Skeletal muscle cell (primary cell): ENCODE measurements around the gene TTC23.
"Not testable (repeated sequence)": the region's sequence is repeated elsewhere in the genome, so short reads cannot be mapped to it uniquely, and the experiment has no call there.

Experiments used
- DNase-seq: peaks from one replicate; pipeline ENCODE4 v3.0.0-alpha.2; 2010; ENCODE audit warnings: low read depth
- H3K4me3 ChIP-seq: 2 replicates; pipeline ENCODE4 v1.5.1; 2011; ENCODE audit warnings: low read depth, mild to moderate bottlenecking, control low read depth, low read length, moderate library complexity

TTC23 gene

DNA sequence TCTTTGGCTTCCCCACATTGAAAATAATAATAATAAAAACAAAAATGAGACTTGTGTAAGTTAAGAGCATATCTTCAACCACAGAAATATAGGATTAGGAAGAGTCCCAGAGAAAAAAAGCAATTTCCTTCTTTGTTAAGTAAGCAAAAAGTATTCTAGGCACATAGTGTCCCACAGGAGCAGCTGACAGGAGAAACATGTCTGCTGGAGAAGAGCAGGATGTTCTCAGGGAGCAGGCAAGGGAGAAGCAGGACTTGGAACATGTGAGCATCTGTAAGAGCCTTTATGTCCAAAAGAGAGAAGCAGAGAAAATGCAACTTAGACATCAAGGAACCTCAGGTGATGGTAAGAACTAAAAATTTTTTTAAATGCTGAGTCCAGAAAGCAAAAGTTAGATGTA lies 39.0 kb downstream of the TTC23 start:
- no peak overlapping the region for H3K4me3 ChIP-seq
- no peak for DNase-seq

DNA sequence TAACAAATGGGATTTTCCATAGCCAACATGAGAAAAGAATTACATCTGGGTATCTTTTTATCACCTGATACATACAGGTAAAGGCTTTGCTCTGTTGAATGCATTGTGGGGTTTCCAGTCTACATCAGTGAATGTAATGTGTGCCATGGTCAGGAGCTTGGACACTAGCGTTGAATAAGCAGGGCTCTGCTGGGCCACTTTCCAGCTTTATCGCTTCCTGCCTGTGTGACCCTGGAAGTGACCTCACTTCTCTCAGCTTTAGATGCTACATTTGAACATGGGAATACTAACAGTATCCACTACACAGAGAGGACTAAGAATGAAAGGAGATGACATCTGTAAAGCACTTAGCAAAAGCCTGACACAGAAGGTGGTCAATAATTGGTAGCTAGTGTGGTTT lies 40.1 kb downstream of the TTC23 start:
- H3K4me3 ChIP-seq, result no peak overlapping the region
- no peak for DNase-seq

DNA sequence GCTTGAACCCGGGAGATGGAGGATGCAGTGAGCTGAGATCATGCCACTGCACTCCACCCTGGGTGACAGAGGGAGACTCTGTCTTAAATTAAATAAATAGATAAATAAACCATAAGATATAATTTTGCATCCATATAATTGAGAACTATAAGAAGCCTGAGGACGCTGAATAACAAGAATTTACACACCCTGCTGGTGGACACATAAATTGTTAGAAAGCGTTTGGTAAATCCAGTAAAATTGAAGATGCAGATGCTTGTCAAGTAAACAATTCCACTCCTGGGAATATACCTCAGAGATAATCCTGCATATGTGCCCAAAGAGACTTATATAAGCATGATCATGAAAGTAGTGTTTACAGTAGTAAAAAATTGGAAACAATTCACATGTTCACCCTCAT lies 41.7 kb downstream of the TTC23 start:
- DNase-seq, result no peak
- H3K4me3 ChIP-seq, result no peak overlapping the region

DNA sequence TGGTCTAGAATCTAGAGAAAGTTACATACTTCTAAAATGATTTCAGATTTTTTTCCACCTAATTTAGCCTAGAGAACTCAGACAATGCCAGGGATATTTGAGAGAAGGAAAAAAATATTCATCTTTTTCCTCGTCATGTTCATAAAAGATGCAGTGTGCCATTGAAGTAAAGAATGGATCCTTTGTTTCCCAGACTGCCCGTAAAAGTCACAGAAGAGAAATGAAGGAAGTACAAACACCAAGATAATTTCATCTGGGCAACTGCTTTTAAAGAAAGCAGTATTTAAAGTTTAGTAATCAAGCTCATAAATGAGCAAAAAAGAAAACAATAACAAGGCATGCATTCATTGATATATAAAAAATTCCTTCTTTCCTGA lies 47.2 kb downstream of the TTC23 start:
- no peak overlapping the region for H3K4me3 ChIP-seq
- no peak for DNase-seq

DNA sequence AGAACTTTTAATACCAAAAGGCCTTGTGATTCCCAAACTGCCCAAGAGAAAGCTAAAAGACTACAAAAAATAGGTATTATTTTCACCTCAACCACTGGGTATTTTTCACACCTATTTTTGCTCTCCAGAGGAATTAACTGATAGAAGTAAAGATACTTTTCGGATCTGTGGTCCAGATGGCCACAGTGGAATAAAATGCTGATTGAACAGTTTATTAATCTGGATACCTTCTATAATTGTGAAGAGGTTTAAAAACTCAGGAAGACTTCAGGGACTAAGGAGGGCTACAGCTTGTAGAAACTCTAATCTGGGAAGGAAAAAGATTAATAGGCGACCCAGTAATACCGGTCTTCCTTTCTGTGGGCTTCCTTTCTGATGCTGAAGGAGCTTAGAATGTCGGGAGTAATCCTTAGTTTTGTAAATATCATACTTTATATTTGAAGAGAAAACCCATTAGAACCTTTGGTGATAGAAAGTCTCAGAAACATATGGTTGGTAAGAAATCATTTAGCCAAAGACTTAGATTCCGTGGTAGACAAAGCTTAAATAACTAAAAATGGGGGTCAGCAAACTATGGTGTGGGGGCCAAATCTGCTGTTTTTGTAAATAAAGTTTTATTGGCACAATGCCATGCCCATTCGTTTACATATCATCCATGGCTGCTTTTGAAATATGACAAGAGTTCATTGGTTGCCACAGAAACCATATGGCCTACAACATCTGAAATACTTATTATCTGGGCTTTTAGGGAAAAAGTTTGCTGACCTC lies 47.8 kb downstream of the TTC23 start:
- DNase-seq, result no peak
- no peak overlapping the region for H3K4me3 ChIP-seq

DNA sequence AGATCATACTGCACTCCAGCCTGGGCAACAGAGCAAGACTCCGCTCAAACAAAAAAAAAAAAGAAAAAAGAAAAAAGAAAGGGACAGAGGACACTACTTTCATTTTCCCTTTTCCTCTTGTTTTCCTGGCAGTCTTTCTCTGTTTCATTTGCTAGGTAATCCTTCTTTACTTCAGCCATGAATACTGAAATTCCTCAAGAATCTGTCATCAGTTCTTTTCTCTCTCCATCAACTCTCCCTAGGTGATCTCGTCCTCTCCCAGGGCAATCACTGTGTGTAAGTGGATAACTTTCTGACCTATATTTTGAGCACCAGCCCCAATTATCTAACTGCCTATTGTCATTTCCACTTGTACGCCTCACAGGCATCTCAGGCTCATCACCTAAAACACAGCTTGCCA lies 51.5 kb downstream of the TTC23 start:
- DNase-seq, result no peak
- no peak overlapping the region for H3K4me3 ChIP-seq

DNA sequence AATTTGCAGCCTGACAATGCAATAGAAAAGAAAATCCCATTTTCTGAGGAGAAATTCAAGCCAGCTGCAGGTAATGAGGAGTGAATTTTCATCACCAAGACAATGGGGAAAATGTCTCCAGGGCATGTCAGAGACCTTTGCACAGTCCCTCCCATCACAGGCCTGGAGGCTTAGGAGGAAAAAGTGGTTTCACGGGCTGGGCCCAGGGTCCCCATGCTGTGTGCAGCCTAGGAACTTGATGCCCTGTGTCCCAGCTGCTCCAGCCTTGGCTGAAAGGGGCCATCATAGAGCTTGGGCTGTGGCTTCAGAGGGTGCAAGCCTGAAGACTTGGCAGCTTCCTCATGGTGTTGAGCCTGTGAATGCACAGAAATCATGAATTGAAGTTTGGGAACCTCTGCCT lies 57.2 kb downstream of the TTC23 start:
- DNase-seq, H3K4me3 ChIP-seq: not testable (repeated sequence)

DNA sequence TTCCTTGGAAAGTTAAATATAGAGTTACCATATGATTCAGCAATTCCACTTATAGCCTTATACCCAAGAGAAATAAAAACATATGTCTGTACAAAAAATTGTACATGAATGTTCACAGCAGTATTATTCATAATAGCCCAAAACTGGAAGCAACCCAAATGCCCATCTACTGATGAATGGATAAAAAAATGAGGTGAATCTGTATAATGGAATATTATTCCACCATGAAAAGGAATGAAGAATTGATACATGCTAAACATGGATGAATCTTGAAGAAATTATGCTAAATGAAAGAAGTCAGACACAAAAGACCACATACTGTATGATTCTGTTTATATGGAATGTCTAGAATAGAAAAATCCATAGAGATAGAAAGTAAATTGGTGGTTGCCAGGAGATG lies 61.4 kb downstream of the TTC23 start:
- no peak for DNase-seq
- H3K4me3 ChIP-seq, result no peak overlapping the region

DNA sequence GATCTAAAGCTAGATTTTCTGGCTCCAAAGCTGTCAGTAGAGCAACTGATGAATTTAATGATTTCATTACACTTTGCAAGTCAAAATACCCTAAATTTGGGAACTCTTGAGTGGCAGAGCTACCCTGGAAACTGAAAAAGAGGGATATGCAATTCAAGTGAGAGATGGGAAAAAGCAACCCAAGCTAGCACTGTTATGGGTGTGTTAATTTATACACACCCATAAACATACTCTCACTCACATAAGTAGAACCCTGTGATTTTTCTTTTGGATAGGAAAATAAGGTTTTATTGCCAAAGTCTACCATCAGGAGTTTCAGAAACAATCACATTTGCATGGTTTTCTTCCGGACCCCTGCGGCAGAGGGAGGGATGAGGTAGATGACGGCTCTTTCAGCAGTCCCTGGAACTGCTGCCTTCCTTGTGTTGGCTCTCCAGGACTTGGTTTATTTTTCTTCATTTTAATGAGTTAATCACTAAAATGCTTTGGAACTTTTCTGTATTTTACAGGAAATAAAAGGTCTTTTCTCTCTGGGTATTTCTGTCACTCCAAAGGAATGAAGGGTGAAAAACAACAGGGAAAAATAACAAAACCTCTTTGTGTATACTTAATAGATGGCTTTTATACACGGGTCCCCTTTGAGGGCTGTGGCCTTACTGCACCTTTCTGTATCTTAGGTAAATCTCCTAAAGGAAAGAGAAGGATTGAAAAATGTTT lies 63.8 kb downstream of the TTC23 start:
- H3K4me3 ChIP-seq, result no peak overlapping the region
- no peak for DNase-seq

DNA sequence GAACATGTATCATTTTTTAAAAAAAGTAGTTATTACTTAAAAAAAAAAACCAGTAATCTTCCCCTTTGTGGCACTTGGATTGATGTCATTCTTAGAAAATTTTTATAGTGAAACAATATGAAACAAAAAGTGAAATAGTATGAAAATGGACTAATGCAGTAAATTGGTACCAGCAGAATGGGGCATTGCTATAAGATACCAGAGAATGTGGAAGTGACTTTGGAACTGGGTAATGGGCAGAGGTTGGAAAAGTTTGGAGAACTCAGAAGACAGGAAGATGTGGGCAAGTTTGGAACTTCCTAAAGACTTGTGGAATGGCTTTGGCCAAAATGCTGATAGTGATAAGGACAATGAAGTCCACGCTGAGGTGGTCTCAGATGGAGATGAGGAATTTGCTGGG lies 66.6 kb downstream of the TTC23 start:
- H3K4me3 ChIP-seq, result no peak overlapping the region
- no peak for DNase-seq

DNA sequence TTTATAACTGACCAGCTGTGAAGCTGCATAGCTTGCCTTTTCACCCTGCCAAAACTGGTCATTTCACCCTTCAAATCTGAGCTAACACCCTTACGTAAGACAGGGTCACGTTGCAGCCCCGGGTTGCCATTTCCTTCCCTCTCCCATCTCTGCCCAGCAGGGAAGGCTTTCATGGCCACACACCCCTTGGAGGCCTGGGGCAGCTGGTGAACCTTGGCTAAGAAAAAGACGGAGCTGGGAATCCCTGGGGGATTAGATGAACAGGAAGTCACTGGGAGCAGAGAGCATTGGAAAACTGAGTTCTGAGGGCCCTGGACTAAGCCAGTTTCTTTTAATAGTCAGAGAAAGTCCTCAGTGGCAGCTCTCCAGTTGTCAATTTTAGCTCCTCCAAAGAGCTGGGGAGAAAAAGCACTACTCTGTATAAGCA lies 67.8 kb downstream of the TTC23 start:
- no peak overlapping the region for H3K4me3 ChIP-seq
- no peak for DNase-seq

DNA sequence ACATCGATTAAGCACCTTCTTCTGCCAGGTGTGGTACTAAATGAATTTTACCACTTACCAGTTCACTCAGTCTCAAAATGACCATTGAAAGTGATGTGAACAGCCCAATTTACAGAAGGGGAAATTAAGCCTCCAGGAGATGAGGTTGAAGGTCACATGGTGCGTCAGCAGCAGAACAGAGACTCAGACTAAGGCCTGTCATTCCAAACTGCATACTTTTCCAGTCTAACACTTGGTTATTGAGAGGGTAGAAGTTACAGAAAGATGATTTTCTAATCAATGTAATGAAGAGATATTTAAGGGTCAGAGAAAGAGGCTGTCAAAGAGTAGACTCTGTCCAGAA lies 68.4 kb downstream of the TTC23 start:
- H3K4me3 ChIP-seq, result no peak overlapping the region
- no peak for DNase-seq

DNA sequence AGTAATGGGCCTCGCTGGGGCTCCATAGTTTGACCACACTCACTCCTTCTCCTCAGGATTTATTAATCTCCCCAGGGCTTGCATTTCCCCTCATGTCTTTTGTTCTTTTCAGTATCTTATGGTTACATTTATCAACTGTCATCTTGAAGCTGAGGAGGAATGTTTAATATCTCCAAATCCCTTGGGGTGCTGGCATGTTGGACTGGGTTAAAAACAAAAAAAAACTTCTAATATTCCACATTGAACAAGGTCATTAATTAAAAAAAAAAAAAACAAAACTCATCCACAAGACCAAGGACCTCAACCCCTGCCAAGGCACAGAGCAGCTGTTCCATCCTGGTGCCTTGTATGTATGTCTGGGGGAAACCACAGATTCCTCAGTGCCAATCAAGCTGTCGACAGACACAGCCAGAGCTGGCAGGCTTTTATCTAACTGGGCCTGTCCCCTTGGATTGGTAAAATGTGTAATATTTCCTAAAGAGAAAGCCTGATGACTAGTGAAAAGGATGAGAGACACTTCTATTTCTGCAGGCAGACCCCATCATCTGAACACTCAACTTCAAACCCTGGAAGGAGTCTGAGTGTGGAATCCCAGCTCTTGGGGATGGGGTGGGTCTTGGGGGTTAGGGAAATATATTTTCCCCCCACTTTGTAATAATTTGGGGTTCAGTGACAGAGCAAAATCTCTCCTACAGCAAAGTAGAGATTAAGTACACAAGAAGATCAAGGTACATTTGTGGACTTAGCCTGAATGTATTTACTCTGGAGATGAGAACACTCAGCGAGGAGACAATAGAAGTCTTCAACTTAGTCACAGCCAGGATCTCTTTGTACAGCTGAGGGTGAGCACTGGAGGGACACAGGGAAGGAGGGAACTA lies 69.1 kb downstream of the TTC23 start:
- H3K4me3 ChIP-seq, result no peak overlapping the region
- DNase-seq, result no peak

DNA sequence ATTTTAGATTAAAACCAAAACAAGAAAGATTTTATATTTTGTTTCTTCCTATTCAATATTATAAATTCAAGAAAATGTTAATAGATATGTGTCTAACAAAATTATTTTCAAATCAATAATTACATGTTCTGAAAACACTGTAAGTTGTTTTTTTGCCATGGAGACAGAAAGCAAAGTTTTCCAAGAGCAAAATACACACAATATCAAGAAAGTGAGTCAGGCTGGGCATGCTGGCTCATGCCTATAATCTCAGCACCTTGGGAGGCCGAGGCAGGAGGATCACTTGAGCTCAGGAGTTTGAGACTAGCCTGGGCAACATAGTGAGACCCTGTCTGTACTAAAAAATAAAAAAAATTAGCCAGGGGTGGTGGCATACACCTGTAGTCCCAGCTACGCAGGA lies 71.7 kb downstream of the TTC23 start:
- H3K4me3 ChIP-seq, result no peak overlapping the region
- no peak for DNase-seq

DNA sequence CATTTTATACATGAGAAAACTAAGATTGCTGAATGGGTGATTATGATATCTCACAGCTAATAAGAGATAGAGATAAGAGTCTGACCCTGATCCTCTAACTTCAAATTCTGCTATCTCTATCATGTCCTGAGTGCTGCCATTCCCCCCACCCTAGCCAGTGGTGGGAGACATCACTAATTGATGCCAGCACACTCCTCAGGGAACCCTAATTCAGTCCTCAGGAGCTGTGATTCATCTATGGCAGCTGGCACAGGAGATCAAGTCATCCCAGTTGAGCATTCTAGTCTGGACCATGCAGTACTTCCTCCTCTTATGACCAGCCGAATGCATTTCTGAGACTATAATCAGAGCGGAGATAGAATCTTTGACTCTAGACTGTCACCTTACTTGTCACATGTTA lies 72.6 kb downstream of the TTC23 start:
- DNase-seq, result no peak

DNA sequence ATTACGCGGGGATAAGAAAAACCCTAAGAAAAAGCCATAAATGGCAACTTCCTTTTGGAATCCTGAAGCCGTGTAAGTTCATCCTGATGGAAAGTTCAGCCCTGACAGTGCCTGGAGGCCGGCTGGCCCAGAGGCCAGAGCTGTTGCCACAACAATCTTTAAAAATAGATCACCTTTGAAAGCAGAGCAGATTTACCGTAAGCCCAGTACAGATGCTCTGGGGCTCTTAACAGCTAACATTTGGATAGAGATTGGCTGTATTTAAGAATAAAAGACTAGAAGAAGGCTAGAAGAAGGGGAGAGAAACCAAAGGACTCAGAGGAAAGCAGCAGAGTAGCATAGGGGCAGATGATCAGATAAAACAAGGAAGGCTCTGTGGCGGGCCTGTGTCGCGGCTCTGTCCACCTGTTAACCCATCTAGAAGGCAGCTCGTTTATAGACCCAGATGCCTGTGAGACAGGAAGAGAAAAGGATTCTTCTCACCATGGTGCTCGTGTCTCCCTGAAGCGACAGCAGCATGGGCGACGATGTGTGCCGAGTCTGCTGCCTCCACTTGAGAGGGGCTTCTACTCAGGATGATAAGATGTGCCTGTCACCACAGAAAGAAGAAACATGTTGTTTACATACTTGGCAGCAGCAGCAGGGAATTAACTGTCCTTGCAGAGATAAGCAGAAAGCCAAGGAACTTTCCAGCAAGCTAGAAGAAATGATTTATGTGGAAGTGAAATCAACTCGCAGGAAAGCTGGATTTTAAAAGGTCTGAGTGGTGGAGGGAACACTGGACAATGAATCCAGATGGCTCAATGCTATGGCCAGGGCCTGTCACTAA lies 74.6 kb downstream of the TTC23 start:
- no peak for DNase-seq
- H3K4me3 ChIP-seq, result no peak overlapping the region

More for the DNA sequence above, 72.6 kb downstream of the TTC23 start:
- H3K4me3 ChIP-seq, result no peak overlapping the region

DNA sequence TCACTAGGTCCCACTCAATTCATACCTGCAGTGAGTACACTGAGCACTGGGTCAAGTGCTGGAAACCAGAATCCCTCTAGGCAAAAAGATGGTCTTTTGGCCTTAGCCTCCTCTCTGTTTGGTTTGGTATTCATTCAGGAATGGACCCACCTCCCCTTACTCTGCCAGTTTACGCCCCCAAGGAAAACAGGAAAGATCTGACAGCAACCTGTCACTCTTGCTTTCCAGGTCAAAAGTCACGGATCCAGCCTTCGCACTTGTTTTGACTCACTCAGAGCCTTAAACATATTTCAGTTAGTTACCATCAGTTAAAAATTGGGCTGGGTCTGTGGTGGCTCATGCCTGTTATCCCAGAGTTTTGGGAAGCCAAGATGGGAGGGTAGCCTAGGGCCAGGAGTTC lies 76.4 kb downstream of the TTC23 start:
- no peak for DNase-seq
- no peak overlapping the region for H3K4me3 ChIP-seq

DNA sequence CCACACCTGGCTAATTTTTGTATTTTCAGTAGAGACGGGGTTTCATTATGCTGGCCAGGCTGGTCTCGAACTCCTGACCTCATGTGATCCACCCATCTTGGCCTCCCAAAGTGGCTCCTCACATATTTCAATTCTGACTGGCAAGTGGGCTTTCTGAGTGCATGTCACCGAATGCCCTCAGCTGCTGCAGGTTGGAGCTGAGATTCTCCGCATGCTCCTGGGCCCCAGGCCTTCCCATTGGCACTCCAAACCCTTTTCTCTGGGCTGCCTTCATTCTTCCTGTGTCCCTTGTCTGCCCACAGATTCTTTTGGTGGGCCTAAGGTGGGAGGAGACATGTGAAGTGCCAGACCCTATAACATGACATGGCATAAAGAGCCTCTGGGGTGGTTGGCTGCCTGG lies 77.2 kb downstream of the TTC23 start:
- DNase-seq, result no peak
- H3K4me3 ChIP-seq, result no peak overlapping the region

DNA sequence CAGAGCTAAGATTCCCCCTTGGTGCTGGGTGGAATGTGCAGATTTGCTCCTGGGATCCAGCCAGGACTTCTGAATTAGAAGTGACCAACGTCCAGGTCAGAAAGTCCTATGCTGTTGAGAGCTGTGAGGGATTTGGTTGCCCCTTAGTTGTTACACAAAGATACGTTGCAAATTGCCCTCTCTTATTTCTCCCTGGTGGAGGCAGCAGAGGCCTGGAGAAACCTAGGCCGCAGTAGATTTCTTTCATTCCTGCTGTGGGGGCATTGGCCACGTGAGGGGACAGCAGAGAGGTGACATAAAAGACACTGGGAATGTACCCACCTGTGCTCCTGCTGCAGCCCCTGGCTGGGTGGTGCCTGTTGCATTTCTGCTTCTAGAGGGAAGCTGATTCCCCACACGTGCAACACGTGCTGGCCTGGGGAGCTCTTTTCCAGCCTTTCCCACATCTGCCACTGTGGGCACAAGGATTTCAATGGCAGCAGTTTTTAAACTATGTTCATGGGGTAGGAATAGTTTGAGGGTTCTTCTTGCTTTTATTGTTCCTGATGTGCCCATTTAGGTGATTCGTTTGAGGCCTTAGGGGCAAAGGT lies 78.8 kb downstream of the TTC23 start:
- no peak overlapping the region for H3K4me3 ChIP-seq
- no peak for DNase-seq
